ENCODE measurements around the gene TAS2R39.
"Not testable (repeated sequence)": the region's sequence is repeated elsewhere in the genome, so short reads cannot be mapped to it uniquely, and the experiment has no call there.

The TAS2R39 gene

GRCh38 chr7:143183024-143183423, at the start of gene TAS2R39:
Gene TAS2R39 (plus strand): TSS chr7:143183419. CDS start chr7:143183419, 0 bp downstream.
- FAIRE-seq: no peak

GRCh38 chr7:143147070-143147469, 36.1 kb upstream of the TAS2R39 start:
- no peak for FAIRE-seq

- no peak for FAIRE-seq
Measured at GRCh38 chr7:143148050-143148449, 35.2 kb upstream of the TAS2R39 start.

- FAIRE-seq: no peak
Measured at GRCh38 chr7:143148651-143149050, 34.6 kb upstream of the TAS2R39 start.

- not testable (repeated sequence) for FAIRE-seq
Measured at GRCh38 chr7:143150696-143151095, 32.5 kb upstream of the TAS2R39 start.

- not testable (repeated sequence) for FAIRE-seq
Measured at GRCh38 chr7:143158617-143159016, 24.6 kb upstream of the TAS2R39 start.

GRCh38 chr7:143171697-143172096, 11.5 kb upstream of the TAS2R39 start:
- FAIRE-seq: no peak

- FAIRE-seq: no peak
Measured at GRCh38 chr7:143172354-143172753, 10.9 kb upstream of the TAS2R39 start.

GRCh38 chr7:143176128-143176527, 7.1 kb upstream of the TAS2R39 start:
- FAIRE-seq: no peak

GRCh38 chr7:143177374-143178119, 5.7 kb upstream of the TAS2R39 start:
- FAIRE-seq: no peak

GRCh38 chr7:143180771-143181170, 2.4 kb upstream of the TAS2R39 start:
- not testable (repeated sequence) for FAIRE-seq

- no peak for FAIRE-seq
Measured at GRCh38 chr7:143181349-143181748, 1.9 kb upstream of the TAS2R39 start.

GRCh38 chr7:143185551-143185950, 2.3 kb downstream of the TAS2R39 start:
- FAIRE-seq: no peak

GRCh38 chr7:143188994-143189393, 5.8 kb downstream of the TAS2R39 start:
- FAIRE-seq: no peak

- FAIRE-seq: no peak
Measured at GRCh38 chr7:143193880-143194279, 10.7 kb downstream of the TAS2R39 start.

GRCh38 chr7:143199040-143199439, 15.8 kb downstream of the TAS2R39 start:
- FAIRE-seq: no peak

GRCh38 chr7:143202161-143202560, 18.9 kb downstream of the TAS2R39 start:
- FAIRE-seq: no peak

GRCh38 chr7:143203386-143203785, 20.2 kb downstream of the TAS2R39 start:
- FAIRE-seq: no peak

GRCh38 chr7:143205560-143206293, 22.5 kb downstream of the TAS2R39 start:
- no peak for FAIRE-seq

- FAIRE-seq: no peak
Measured at GRCh38 chr7:143210541-143210940, 27.3 kb downstream of the TAS2R39 start.

- not testable (repeated sequence) for FAIRE-seq
Measured at GRCh38 chr7:143213478-143213877, 30.3 kb downstream of the TAS2R39 start.

- peak; percentile 95 for FAIRE-seq
Measured at GRCh38 chr7:143214789-143215679, 31.8 kb downstream of the TAS2R39 start.

GRCh38 chr7:143216151-143216550, 32.9 kb downstream of the TAS2R39 start:
- no peak for FAIRE-seq

Measured in endometrium (tissue), 2 donors.